GM21619 (cell line): Measurements from ENCODE around the gene HCFC1.
A peak's percentile ranks its signal among the peaks of the same experiment; 100 is the strongest.
"Not testable (repeated sequence)": the region's sequence is repeated elsewhere in the genome, so short reads cannot be mapped to it uniquely, and the experiment has no call there.

Experiments
- ATAC-seq: cut with Tn5 transposase; IDR thresholded peaks from one replicate; pipeline ENCODE4 v1.9.1; 2021; ENCODE audit not compliant: unreplicated experiment

HCFC1 gene

DNA sequence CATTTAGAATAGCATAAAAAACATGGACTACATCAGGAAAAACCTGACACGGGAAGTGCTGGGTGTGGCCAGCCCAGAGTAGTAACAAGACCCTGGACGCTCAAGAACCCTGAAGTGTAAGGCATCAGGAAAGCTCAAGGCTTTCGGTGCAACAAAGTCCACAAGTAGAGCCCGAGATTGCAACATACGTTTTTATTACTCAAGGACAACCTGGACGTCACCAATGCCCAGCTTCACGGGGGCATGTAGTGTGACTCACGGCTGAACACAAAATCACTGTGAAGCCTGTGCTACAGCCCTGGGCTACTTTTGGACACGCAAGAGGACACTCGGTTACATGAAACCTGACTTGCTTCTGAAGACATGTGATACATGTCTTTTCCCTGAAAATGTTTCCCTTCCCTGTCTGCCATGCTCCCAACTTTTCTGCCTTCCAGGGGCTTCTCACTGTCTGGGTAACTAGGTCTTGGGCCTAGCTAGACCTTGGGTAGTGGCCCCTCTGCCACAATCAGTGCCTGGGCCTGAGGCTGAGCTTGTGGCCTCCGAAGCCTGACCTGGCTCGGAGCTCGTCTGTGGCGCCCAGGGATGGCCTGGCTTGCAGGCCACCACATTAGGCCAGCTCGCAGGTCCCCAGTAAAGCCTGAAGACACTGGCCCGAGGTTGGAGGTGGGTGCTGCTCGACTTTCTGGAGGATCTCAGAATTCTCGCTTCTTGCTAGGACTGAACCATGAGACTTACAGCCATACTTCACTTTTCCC lies 38.9 kb upstream of the HCFC1 start:
- ATAC-seq, result no peak

DNA sequence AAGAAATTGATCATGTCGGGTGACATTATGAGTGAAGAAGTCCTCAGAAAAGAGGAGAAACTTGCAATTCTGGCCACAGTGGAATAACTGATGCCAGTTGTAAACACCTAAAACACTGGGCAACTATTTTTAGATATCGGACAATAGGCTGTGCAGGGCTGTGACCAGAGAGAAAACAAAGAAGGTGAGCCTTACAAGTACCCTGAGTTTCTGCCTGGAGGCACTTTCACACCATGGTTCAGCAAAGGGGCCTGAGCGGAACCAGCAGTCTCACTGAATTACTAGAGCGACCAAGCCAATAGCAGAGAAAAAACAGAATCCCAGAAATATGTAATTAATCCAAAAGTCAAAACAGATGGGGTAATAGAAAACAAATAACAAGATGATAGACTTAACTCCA lies 36.9 kb upstream of the HCFC1 start:
- ATAC-seq, result no peak

DNA sequence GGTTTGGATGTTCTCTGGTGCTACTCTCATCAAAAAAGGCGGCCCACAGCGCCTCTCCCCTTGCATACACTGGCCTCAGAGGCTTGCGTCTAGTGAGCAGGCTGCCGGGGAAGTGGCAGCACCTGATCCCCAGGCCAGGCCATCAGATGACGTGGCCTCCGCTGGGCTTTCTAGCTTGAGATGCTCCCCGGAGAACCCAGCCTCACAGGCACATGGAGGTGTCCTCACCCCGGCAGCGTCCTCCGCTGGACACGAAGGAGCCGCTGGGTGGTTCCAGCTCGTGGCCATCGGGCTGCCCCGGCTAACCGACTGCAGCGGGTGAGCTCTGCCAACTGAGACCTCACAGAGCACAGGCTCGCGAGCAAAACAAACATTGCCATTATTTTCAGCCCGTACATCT lies 35.3 kb upstream of the HCFC1 start:
- ATAC-seq, result no peak

DNA sequence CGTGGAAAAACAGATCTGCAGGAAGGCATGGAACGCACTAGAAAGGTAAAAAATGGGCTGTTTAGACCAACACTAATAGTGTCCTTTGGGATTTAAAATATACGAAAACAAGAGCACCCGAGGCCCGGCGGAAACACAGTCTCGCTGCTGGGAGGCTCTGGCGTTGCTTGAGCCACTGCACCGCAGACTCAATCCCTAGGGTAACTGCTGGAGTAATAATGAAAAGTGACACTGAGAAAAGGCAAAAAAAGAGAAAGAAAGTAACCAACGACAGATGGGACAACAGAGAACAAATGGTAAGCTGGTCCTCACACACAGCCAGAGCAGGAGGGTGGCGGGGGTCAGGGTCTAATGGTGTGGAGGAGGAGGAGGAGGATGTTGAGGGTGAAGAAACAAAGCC lies 32.7 kb upstream of the HCFC1 start:
- no peak for ATAC-seq

DNA sequence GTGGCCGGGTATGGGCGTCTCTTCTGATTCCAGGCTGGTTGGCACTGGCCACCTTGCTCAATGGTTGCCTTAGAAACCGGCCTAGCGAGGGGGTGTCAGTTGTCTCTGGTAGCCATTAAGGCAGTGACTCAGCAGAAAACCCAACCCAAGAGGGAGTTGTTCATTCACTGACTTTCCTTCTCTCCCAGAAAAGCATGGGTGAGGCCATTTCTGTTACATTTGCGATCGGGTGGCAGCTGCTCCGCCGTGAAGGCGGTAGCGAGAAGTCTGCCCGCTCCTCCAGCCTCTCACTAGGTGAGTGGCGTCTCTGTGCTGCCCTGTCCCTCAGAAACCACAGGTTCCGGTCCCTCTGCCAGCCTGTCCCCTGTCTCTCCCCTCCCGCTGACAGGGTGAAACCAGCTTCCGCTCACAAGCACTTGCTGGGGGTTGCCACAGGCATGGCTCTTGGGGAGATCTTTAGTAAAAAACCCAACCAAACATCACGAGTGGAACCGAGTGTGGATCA lies 30.6 kb upstream of the HCFC1 start:
- ATAC-seq, result peak; percentile 62

DNA sequence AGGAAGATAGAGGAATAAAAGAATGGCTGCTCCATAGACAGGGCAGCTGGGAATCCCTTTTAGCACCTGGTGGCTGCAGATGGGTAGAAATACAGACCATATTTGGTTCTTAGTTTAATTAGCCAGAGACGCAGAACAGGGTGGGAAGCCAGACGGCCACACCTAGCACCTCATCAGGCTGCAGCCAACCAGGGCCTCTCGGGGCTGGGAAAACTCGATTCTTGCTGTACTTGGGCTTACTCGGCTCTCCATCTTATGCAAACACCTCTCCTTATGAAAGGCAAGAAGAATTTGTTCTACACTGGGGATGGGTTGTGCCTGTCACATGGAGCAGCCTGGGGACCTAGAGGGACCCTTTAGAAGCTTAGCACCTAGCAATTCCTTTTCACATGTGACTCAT lies 28.4 kb upstream of the HCFC1 start:
- no peak for ATAC-seq

DNA sequence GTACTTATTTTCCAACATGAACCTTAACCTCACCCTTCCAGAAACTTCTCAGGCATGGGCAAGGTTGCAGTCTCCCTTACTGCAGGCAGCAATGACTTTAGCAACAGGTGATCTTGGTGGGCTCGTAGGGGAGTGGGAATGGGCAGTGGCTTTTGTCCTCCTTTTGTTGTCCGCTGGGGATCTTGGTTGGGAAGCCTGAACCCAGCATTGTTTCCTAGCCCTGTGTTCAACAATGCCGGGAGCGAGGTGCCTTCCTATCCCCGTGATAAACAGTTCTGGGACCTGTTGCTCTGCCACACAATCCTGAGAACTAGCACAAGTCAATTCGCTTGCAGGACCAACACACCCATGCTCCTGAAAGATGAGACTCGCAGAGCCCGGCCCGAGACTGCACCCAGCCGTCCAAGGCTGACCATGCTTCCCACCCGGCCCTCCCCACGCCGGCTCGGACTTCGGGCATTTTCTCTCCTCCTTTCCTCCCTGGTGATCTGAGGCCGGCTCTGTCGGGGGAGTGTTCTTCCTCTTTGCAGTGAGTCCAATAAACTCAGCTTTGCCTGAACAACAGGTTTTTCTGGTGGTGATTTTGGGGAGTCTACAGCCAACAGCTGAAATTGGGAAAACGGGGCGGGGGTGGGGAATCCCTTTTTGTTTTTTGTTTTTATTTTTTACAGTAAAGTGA lies 27.9 kb upstream of the HCFC1 start:
- no peak for ATAC-seq

DNA sequence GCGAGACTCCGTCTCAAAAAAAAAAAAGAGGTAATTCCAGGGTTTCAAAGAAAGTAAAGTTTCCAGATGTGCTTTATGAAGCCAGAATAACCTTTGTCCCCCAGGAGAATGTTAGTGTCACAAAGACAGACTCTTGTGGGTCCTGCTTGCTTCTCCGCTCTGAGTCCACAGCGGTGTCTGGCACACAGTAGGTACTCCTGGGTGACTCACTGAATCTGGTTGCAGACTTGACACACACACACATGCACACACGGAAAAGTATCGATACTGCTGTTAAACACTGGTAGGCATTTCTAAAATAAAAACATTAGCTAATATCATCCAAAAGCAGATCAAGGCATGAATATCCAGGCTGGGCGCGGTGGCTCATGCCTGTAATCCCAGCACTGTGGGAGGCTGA lies 23.9 kb upstream of the HCFC1 start:
- ATAC-seq, result no peak

DNA sequence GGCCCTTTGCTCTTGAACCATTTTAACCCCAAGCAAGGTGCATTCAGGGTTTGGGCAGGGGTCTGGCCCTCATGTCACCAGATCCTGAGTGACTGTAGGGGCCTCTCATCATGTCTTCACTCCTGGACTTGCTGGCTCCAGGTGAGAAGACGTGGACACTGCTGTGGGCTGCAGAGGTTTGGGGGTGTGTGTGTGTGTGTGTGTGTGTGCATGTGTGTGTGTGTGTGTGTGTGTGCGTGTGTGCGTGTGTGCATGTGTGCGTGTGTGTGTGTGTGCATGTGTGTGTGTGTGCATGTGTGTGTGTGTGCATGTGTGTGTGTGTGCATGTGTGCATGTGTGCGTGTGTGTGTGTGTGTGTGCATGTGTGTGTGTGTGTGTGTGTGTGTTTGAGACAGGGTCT lies 22.8 kb upstream of the HCFC1 start:
- ATAC-seq, result not testable (repeated sequence)

DNA sequence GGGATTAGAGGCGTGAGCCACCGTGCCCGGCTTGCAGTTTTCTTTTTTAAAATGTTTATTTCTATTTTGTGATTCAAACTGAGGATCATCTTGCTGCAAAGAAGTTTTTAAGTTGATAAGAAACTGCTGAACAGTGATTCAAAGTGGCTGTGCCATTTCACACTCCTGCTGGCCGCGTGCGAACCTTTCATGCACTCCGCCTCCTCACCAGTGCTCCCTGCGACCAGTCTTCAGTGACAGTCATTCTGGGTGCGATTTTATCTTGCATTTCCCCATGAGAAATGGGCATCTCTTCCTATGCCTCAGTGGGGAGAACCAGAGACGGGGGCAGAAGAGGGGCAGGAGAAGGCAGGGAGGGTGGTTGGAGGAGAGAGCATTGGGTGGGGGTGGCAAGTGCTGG lies 22.4 kb upstream of the HCFC1 start:
- ATAC-seq, result no peak

DNA sequence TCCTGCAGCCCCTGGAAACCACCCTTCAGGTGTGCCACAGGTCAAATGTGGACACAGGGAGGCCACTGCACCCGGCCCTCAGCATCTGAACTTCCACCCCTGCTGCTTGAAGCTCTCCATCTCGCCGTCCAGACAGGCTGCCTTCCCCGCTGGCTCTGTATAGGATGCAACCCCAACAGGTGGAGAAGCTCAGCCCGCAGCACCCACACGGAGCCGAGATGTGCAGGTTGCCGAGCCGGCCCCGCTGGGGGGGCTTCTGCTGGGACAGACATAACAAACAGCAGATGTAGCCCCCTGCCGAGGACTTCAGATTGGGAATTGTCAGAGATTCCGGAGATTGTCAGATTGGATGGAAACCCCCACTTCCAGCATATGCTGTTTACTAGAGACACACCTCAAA lies 21.5 kb upstream of the HCFC1 start:
- ATAC-seq, result no peak

DNA sequence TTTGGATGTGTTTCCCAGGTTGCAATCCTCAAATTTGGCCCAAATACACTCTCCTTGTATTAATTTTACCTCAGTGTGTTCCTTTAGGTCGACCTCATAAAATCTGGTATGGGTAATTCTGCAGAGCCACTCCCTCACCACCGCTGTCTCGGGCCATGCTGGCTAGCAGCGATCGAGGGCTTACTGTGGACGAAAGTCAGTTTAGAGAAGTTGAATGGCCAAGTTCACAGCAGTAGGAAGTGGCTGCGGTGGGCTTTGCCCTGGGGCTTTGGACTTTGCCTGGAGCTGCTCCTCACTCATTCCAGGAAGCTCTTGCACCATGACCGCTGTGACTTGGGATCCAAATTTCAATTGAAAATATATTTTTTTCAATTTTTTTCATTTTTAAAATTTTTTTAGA lies 20.6 kb upstream of the HCFC1 start:
- no peak for ATAC-seq

DNA sequence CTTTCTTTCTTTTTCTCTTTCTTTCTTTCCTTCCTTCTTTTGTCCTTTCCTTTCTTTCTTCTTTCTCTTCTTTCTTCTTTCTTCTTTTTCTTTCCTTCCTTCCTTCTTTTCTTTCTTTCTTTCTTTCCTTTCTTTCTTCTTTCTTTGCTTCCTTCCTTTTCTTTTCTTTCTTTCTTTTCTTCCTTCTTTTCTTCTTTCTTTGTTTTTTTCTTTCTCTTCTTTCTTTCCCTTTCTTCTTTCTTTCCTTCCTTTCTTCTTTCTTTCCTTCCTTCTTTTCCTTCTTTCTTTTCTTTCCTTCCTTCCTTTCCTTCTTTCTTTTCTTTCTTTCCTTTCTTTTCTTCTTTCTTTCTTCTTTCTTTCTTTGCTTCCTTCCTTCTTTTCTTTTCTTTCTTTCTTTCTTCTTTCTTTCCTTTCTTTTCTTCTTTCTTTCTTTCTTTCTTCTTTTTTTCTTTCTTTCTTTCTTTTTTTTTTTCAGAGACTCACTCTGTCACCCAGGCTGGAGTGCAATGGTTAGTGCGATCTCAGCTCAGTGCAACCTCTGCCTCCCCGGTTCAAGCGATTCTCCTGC lies 19.5 kb upstream of the HCFC1 start:
- no peak for ATAC-seq

DNA sequence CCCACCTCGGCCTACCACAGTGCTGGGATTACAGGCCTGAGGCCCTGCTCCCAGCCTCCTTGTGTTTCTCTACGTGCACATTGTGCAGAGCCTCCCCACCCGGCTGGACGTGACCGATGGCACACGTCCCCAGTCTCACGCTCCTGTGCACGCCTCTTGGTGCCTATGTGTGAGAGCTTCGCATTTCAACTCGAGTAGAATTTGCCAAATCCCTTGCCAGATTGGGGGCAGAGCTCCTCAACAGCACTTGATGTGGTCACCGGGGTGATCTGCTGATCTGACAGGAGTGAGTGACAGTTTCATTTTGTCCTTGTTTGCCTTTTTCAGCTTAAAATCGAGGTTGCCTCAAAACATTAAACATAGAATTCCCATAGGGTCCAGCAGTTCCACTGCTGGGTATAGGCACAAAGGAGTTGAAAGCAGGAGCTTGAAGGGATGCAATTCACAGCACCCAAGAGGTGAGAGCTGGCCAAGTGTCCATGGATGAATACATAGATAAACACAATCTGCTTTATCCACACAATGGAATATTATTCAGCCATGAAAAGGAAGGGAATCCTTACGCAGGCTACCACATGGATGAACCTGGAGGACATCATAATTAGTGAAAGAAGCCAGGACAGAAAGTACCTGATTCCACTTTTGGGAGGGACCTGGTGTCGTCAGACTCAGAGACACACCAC lies 18.5 kb upstream of the HCFC1 start:
- no peak for ATAC-seq

DNA sequence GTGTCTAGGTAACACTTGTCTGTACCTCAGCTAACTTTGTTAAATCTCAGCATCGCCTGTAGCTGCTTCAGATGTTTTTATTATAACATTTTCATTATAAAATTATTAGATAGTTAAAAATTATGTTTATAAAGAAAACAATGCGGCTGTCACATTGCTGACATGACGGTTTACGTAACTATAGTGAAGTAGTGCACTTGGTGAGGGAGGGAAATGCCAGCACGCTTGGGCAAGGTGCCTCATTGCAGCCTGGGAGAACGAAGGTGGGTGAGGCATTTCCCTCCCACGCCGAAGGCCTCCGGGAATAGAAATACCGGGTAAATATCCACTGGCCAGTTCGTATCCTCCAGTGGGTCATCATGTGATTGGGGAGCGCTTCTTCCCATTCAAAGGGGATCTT lies 16.9 kb upstream of the HCFC1 start:
- ATAC-seq, result no peak

DNA sequence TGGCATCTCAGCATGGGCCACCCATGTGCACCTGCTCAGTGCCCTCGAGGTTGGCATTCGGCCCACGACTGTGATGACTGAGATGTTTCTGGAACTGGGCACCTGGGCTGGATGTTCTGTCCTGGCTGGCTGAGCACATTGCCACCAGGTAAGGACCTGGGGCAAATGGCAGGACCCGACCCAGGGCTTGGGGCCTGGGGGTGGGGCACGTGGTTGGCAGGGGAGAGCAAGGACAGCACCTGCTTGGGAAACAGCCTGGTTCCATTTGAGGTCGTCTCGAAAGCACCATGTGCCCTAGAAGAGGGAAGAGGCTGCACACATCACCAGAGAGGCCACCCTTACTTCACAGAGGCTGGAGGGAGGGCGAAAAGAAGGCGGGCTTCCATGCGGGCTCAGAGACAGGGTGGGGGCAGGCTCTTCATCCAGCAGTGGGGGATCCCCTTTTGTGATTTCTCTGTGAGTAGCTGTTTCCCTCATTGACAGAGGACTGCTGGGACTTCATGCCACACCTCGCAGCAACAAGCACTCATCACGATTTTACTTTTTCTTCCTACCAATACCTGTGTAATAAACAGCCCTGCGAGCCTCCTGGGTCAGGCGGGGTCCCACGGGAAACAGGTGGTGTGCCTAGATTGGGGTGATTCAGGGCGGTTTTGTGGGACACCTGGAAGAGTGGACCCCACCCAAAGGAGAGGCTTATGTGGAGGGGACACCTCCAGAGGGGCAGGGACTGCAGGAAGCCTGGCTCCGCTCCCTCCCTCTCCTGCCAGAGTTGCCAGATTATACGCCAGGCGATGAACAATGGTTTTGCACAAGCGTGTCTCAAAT lies 12.9 kb upstream of the HCFC1 start:
- ATAC-seq, result peak; percentile 33

DNA sequence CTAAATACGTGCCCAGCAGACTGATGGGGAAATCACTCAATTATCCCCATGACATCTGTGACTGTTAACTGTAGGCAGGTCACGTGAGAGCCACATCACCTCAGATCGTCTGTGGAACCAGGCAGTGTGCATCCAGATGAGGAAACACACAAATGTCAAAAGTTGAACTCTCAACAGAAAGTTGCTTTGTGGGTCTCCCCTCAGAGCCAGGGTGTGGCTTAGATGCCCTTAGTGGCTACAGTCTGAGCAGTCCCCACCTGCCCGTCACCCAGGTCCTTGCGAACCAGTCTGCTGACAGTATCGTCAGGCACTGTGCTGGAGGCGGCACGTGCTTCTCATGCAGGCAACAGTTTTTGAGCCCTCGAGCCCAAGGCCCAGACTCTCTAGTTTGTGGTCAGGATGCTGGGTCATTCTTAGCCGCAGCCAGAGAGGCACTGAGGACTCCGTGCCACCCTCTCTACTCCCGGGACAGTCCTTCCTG lies 11.7 kb upstream of the HCFC1 start:
- ATAC-seq, result no peak

DNA sequence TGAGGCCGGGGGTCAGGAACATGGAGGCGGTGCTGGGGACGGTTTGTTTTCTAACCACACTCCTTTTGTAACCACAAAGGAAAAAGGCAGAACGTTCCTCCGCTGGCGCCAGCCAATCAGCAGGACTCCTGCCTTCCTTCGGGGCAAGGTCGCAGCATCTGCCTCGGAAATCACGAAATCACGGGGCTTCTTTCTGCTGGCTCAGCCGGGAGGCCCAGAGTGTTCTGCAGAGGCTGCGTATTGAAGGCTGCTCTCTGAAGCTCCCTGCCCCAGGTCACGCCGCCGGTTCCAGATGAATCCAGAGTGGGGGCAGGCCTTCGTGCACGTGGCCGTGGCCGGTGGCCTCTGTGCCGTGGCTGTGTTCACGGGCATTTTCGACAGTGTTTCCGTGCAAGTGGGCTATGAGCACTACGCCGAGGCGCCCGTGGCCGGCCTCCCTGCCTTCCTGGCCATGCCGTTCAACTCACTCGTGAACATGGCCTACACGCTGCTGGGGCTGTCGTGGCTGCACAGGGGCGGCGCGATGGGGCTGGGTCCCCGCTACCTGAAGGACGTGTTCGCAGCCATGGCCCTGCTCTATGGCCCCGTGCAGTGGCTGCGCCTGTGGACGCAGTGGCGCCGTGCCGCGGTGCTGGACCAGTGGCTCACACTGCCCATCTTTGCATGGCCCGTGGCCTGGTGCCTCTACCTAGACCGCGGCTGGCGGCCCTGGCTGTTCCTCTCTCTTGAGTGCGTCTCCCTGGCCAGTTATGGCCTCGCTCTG lies 10.3 kb upstream of the HCFC1 start:
- ATAC-seq, result no peak

DNA sequence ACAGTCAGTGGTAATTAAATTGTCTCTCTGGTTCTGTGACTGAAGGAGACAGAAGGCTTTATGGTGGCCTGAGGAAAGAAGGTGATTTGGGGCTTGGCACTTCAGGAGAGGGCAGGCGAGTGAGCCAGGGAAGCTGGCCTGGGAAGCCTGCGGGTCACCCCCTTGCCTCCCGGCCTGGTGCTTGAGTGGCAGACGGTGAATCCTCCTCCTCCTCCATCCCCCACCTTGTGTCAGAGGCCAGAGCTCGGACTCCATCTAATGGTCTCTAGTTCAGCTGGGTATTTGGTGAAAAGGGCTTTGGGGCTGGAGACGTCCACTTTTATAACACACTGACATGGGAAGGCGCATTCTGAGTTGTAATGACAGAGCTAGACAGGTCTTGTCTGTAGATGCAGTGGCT lies 9.6 kb upstream of the HCFC1 start:
- no peak for ATAC-seq

DNA sequence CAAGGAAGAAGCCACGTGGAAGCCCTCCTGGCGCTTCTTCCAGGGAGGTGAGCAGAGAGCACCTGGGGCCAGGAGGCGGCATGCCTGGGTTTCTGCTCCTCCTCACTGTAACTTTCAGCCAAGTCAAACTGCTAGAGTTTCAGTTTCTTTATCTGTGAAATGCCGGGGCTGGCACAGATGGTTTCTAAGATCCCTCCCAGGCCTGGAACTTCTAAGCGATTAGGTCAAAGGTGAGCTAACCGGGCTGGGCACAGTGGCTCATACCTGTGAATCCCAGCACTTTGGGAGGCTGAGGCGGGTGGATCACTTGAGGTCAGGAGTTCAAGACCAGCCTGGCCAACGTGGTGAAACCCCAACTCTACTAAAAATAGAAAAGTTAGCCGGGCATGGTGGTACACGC lies 8.8 kb upstream of the HCFC1 start:
- not testable (repeated sequence) for ATAC-seq
